K562 (cell line): Measurements from ENCODE around the gene OXT. TPM values are rescaled to one million over a fixed set of nuclear protein-coding genes. Genes with fewer than 3 reads are reported as not detected.

Experiments used
- HOMEZ ChIP-seq: fragments of 250-450 bp; sonication (Bioruptor Pico); IDR thresholded peaks from 2 replicates; pipeline ENCODE4 v1.4.0; 2020; ENCODE audit warnings: mild to moderate bottlenecking, moderate library complexity
- KDM4B ChIP-seq, 2 experiments: fragments of 450-650 bp in 1 of 2; sonication (generic) in 1 of 2; IDR thresholded peaks; 2 replicates each; pipeline ENCODE4 v1.6.1; 2016 to 2017; ENCODE audit warnings: borderline replicate concordance in 2 of 2, antibody characterized with exemption in 1 of 2, low read depth in 1 of 2, mild to moderate bottlenecking in 1 of 2
- TRIM28 ChIP-seq: fragments of 450-650 bp; IDR thresholded peaks from 2 replicates; pipeline ENCODE4 v1.6.1; 2017
- ZBTB33 ChIP-seq: sonication (generic); formaldehyde crosslinking; IDR thresholded peaks from 2 replicates; pipeline ENCODE4 v1.8.1; 2023; ENCODE audit warnings: mild to moderate bottlenecking, missing genetic modification reagents
- ZBTB34 ChIP-seq: fragments of 250-450 bp; sonication (Bioruptor Pico); IDR thresholded peaks from 2 replicates; pipeline ENCODE4 v1.8.0; 2021; ENCODE audit warnings: mild to moderate bottlenecking, moderate library complexity
- ZNF408 ChIP-seq: fragments of 250-450 bp; sonication (Bioruptor Pico); IDR thresholded peaks from 2 replicates; pipeline ENCODE4 v1.4.0; 2020; ENCODE audit warnings: low read depth, mild to moderate bottlenecking, moderate library complexity
- polyA plus RNA-seq, 8 experiments: library from polyadenylated mRNA; depleted of rRNA in 4 of 8; stranded (reverse) in 5 of 8; unstranded in 3 of 8; fragments of >200 nt; fragmentation: Nextera tagmentation in 2 of 8; fragmentation: Illumina TruSeq in 1 of 8; extraction: Ambion mirVana in 2 of 8; extraction: Trizol in 1 of 8; gene quantifications; 2 replicates each; pipeline versions ENCODE4 v1.2.1 to v1.2.3, GENCODE V29; 2011 to 2014; ENCODE audit warnings: inconsistent platforms in 1 of 8, missing spikeins in 1 of 8
- total RNA-seq, 7 experiments: library from RNA; depleted of rRNA in 6 of 7; stranded (reverse); fragments of >200 nt in 6 of 7; fragmentation: Illumina TruSeq in 2 of 7; extraction: Trizol in 2 of 7; gene quantifications; 2 replicates each; pipeline versions ENCODE4 v1.2.1 to v1.2.3, GENCODE V29; 2011 to 2021; ENCODE audit warnings: low replicate concordance in 1 of 7

The OXT gene
- total and polyA plus RNA-seq, 9 of the 15 experiments (the other 6 are each of a cell fraction or from before 2014, with no cell fraction given): not detected

GRCh38 chr20:3039426-3039825 is 32.0 kb upstream of the OXT start (continued):
- TF ChIP-seq ZBTB34 (no peak), KDM4B (IDR thresholded peaks at IDR 0.05; ENCODE audit: borderline replicate concordance in 2 of 2, low read depth in 1 of 2) (no peak), HOMEZ (CRISPR knock-in tag) (no peak), TRIM28 (no peak), ZBTB33 (CRISPR knock-in tag) (no peak), ZNF408 (no peak)
